Spleen (tissue), 11 donors: ENCODE measurements around the gene GGTLC2. TPM values are rescaled to one million over a fixed set of nuclear protein-coding genes. Genes with fewer than 3 reads are reported as not detected.

ENCODE experiments used
- DNase-seq: peaks from one replicate; pipeline ENCODE4 v3.0.0-alpha.2; 2020
- H3K27ac ChIP-seq, 8 donors: fragments of 200-600 bp; sonication (generic) in 7 of 8; 1 replicate in 4 of 8; 2 replicates in 4 of 8; pipeline versions ENCODE4 v1.5.0 to v1.8.0; 2016 to 2021; ENCODE audit warnings: inconsistent platforms in 4 of 8, mild to moderate bottlenecking in 4 of 8, moderate library complexity in 1 of 8
- H3K27me3 ChIP-seq, 7 donors: fragments of 200-600 bp; sonication (generic) in 6 of 7; replicated peaks in 1 of 7; 1 replicate in 4 of 7; 2 replicates in 3 of 7; pipeline versions ENCODE4 v1.5.0 to v1.8.0; 2016 to 2021; ENCODE audit warnings: inconsistent platforms in 3 of 7, mild to moderate bottlenecking in 1 of 7
- H3K36me3 ChIP-seq, 6 donors: fragments of 200-600 bp; sonication (generic) in 5 of 6; 1 replicate in 4 of 6; 2 replicates in 2 of 6; pipeline versions ENCODE4 v1.5.0 to v1.8.0; 2016 to 2021; ENCODE audit warnings: inconsistent platforms in 2 of 6
- H3K4me1 ChIP-seq, 6 donors: fragments of 200-600 bp; sonication (generic) in 5 of 6; 1 replicate in 3 of 6; 2 replicates in 3 of 6; pipeline versions ENCODE4 v1.5.0 to v1.8.0; 2016 to 2021; ENCODE audit warnings: inconsistent platforms in 3 of 6
- H3K4me3 ChIP-seq, 8 donors: fragments of 200-600 bp; sonication (generic) in 7 of 8; 1 replicate in 4 of 8; 2 replicates in 4 of 8; pipeline versions ENCODE4 v1.5.0 to v1.8.0; 2016 to 2021; ENCODE audit warnings: inconsistent platforms in 4 of 8, mild to moderate bottlenecking in 4 of 8, moderate library complexity in 2 of 8
- H3K9me3 ChIP-seq, 8 donors: fragments of 200-600 bp; sonication (generic) in 7 of 8; 1 replicate in 4 of 8; 2 replicates in 4 of 8; pipeline versions ENCODE4 v1.5.0 to v1.8.0; 2016 to 2021; ENCODE audit warnings: inconsistent platforms in 4 of 8
- CTCF ChIP-seq, 11 experiments: fragments of 200-600 bp in 7 of 11; fragments of 450-650 bp in 4 of 11; sonication (generic) in 4 of 11; IDR thresholded peaks in 8 of 11; conservative IDR thresholded peaks in 3 of 11; 1 replicate in 7 of 11; 2 replicates in 4 of 11; pipeline versions ENCODE4 v1.4.0 to v1.8.0; 2016 to 2021; ENCODE audit warnings: antibody characterized with exemption in 11 of 11, inconsistent platforms in 4 of 11, mild to moderate bottlenecking in 1 of 11
- POLR2A ChIP-seq, 3 donors: fragments of 450-650 bp; IDR thresholded peaks; one replicate each; pipeline ENCODE4 v1.5.1; 2017; ENCODE audit warnings: antibody characterized with exemption in 3 of 3, mild to moderate bottlenecking in 1 of 3
- POLR2AphosphoS5 ChIP-seq, 3 donors: sonication (generic); formaldehyde crosslinking; IDR thresholded peaks; one replicate each; pipeline ENCODE4 v1.5.1; 2017; ENCODE audit warnings: antibody characterized with exemption in 3 of 3
- WGBS, 5 donors: extraction: QIAGEN DNeasy Blood & Tissue Kit in 3 of 5; methylation state at CpG; one replicate each; pipeline versions ENCODE4 v1.1.5 to v1.1.7; 2013 to 2018; 5-methylcytosine and 5-hydroxymethylcytosine counted together
- intact Hi-C: fragments of 100-400 bp; cut with DNase I; formaldehyde crosslinking; loops from one replicate; pipeline ENCODE4 v1.15.0; 2023; ENCODE audit warnings: low total_unique reads
- polyA plus RNA-seq, 3 donors: library from polyadenylated mRNA; stranded (reverse); fragments of 200-250 nt; gene quantifications; one replicate each; pipeline ENCODE4 v1.2.1, GENCODE V29; 2013
- total RNA-seq, 7 donors: library from RNA; depleted of rRNA in 3 of 7; stranded (reverse); fragments of >200 nt in 3 of 7; fragmentation: NEBNext Ultra II Directional in 4 of 7; extraction: Animal tissue kit (Norgen Biotek cat#: 25700) in 4 of 7; gene quantifications; one replicate each; pipeline versions ENCODE4 v1.1.0 to v1.2.1, GENCODE V29; 2016 to 2021
- donor health status: healthy with polysubstance abuse.
- donor health status: DM: no; HTN: no; CAD: no; lungs with moderate emphysema.
- donor health status: DM: no; HTN: no; CAD: no.
- donor health status: Bipolar disorder and iron deficiency.
- donor health status: healthy.
- donor health status: DM: no; HTN: no; CAD: no.
- donor health status: DM: yes; HTN: yes; CAD: no.

The GGTLC2 gene
- total and polyA plus RNA-seq, 10 donors = not detected

- intact Hi-C loops = no loop called here
- WGBS, 5 donors = 77 to 83% (median 79%) methylated on average over 4 of the region's 4 CpGs
- no peak for DNase-seq
- H3K36me3 ChIP-seq = no peaks in the 10 kb centered on the region
- H3K4me1 ChIP-seq = no peaks in the 10 kb centered on the region
- no peak overlapping the region for H3K4me3 ChIP-seq
- H3K27ac ChIP-seq = no peak overlapping the region
- H3K9me3 ChIP-seq = peaks cover 0 to 9% (median 3%) of the 10 kb centered on the region in 8 donors
- no peaks in the 10 kb centered on the region for H3K27me3 ChIP-seq
- TF ChIP-seq POLR2AphosphoS5 (IDR thresholded peaks at IDR 0.05) (no peak), CTCF (IDR thresholded peaks at IDR 0.05 in 8 of 11, conservative IDR thresholded peaks at IDR 0.05 in 3 of 11) (no peak), POLR2A (IDR thresholded peaks at IDR 0.05) (no peak)
Observed at GRCh38 chr22:22670076-22670795, 25.8 kb downstream of the GGTLC2 start.

- TF ChIP-seq CTCF (IDR thresholded peaks at IDR 0.05 in 8 of 11, conservative IDR thresholded peaks at IDR 0.05 in 3 of 11) = no peak
- Histone ChIP-seq H3K4me1 (no peaks in the 10 kb centered on the region), H3K4me3 (no peak overlapping the region), H3K9me3 (peaks cover 0 to 9% (median 3%) of the 10 kb centered on the region in 8 donors), H3K36me3 (no peaks in the 10 kb centered on the region), H3K27me3 (no peaks in the 10 kb centered on the region), H3K27ac (no peak overlapping the region)
- no peak for DNase-seq
- 73 to 96% (median 83%) methylated on average over 1 of the region's 1 CpG for WGBS, 5 donors
- intact Hi-C loops = no loop called here
Observed at GRCh38 chr22:22671506-22671905, 27.1 kb downstream of the GGTLC2 start.

- H3K27me3 ChIP-seq = no peaks in the 10 kb centered on the region
- TF ChIP-seq POLR2A (IDR thresholded peaks at IDR 0.05) (no peak), CTCF (IDR thresholded peaks at IDR 0.05 in 8 of 11, conservative IDR thresholded peaks at IDR 0.05 in 3 of 11) (no peak), POLR2AphosphoS5 (IDR thresholded peaks at IDR 0.05) (no peak)
- intact Hi-C loops = no loop called here
- 65 to 78% (median 71%) methylated on average over 3 of the region's 3 CpGs for WGBS, 5 donors
- DNase-seq = no peak
- H3K4me3 ChIP-seq = no peak overlapping the region
- H3K9me3 ChIP-seq = peaks cover 0 to 9% (median 3%) of the 10 kb centered on the region in 8 donors
- H3K27ac ChIP-seq = no peak overlapping the region
- H3K4me1 ChIP-seq = no peaks in the 10 kb centered on the region
- H3K36me3 ChIP-seq = no peaks in the 10 kb centered on the region
Observed at GRCh38 chr22:22673099-22673498, 28.7 kb downstream of the GGTLC2 start.

GRCh38 chr22:22673628-22674027 is 29.2 kb downstream of the GGTLC2 start:
- intact Hi-C loops = no loop called here
- Histone ChIP-seq H3K4me1 (peaks cover 0 to 4% (median 0%) of the 10 kb centered on the region in 6 donors), H3K36me3 (no peaks in the 10 kb centered on the region), H3K27ac (no peak overlapping the region), H3K27me3 (no peaks in the 10 kb centered on the region), H3K9me3 (peaks cover 0 to 9% (median 3%) of the 10 kb centered on the region in 8 donors), H3K4me3 (no peak overlapping the region)
- 82 to 94% (median 87%) methylated on average over 2 of the region's 2 CpGs; no CpG with 5 or more reads in 1 of the 5 donors for WGBS, 5 donors
- DNase-seq = no peak
- TF ChIP-seq POLR2AphosphoS5 (IDR thresholded peaks at IDR 0.05) = no peak
- no peak for TF ChIP-seq CTCF (IDR thresholded peaks at IDR 0.05 in 8 of 11, conservative IDR thresholded peaks at IDR 0.05 in 3 of 11)
- no peak for TF ChIP-seq POLR2A (IDR thresholded peaks at IDR 0.05)
